ENCODE measurements around the gene MARK3.
A peak's percentile ranks its signal among the peaks of the same experiment; 100 is the strongest.

Gene MARK3

DNA sequence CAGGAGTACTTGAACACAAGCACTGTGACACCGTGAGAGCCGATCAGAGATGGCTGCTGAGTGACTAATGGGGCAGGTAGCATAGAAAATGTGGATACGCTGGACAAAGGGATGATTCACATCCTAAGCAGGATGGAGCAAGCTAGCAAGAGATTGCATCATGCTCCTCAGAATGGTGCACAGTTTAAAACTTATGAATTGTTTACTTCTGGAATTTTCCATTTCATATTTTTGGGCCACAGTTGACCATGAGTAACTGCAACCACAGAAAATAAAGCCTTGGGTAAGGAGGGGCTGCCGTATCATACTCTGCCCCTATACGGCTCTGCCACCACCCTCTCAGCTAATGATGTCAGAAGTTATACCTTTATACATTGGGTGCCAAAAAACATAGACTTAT is 23.3 kb upstream of the MARK3 start:
- TF ChIP-seq, protein P1, sequence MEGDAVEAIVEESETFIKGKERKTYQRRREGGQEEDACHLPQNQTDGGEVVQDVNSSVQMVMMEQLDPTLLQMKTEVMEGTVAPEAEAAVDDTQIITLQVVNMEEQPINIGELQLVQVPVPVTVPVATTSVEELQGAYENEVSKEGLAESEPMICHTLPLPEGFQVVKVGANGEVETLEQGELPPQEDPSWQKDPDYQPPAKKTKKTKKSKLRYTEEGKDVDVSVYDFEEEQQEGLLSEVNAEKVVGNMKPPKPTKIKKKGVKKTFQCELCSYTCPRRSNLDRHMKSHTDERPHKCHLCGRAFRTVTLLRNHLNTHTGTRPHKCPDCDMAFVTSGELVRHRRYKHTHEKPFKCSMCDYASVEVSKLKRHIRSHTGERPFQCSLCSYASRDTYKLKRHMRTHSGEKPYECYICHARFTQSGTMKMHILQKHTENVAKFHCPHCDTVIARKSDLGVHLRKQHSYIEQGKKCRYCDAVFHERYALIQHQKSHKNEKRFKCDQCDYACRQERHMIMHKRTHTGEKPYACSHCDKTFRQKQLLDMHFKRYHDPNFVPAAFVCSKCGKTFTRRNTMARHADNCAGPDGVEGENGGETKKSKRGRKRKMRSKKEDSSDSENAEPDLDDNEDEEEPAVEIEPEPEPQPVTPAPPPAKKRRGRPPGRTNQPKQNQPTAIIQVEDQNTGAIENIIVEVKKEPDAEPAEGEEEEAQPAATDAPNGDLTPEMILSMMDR (IDR thresholded peaks at IDR 0.05; ENCODE audit: low read depth, low read length, missing control alignments) = no peak
- no peak overlapping the region for H3K4me3 ChIP-seq (ENCODE audit: low read depth, low read length)
- in situ Hi-C loops (cut with HindIII; ENCODE audit: low sequenced_read_pairs) = no loop called here
- DNase-seq (ENCODE audit: low read depth) = peak; percentile 76

DNA sequence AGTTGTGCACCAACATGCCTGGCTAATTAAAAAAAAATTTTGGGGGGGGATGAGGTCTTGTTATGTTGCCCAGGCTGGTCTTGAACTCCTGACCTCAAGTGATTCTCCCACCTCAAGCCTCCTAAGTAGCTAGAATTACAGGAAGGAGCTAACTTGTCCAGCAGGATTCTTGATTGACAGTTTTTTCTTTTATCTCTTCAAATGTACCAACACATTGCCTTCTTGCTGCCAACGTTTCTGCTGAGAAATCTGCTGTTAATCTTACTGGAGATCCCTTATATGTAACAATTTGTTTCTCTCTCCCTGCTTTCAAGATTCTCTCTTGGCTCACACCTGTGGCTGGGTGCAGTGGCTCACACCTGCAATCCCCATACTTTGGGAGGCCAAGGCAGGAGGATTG is 22.4 kb upstream of the MARK3 start:
- in situ Hi-C loops (cut with HindIII; ENCODE audit: low sequenced_read_pairs) = no loop called here

DNA sequence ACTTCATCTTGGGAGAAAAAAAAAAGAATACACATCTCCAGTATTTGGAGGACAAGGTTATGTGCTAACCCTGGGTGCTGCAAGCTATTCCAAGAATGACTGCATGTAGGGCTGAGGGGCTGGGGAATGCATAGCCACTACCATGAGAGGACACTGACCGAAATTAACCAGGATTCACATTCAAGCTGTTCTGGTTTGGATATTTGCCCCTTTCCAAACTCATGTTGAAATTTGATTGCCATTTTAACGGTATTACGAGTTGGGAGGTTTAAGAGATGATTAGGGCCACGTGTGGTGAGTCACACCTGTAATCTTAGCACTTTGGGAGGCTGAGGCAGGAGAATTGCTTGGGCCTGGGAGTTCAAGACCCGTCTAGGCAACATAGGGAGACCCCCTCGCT is 18.5 kb upstream of the MARK3 start:
- in situ Hi-C loops (cut with HindIII; ENCODE audit: low sequenced_read_pairs) = no loop called here
- TF ChIP-seq, protein P1 (IDR thresholded peaks at IDR 0.05; ENCODE audit: low read depth, low read length, missing control alignments) = no peak
- no peak for DNase-seq (ENCODE audit: low read depth)
- no peak overlapping the region for H3K4me3 ChIP-seq (ENCODE audit: low read depth, low read length)

More for the DNA sequence above, 22.4 kb upstream of the MARK3 start:
- TF ChIP-seq, protein P1 (IDR thresholded peaks at IDR 0.05; ENCODE audit: low read depth, low read length, missing control alignments) = no peak
- no peak for DNase-seq (ENCODE audit: low read depth)
- no peak overlapping the region for H3K4me3 ChIP-seq (ENCODE audit: low read depth, low read length)

- H3K4me3 ChIP-seq (ENCODE audit: low read depth, low read length) = no peak overlapping the region
- TF ChIP-seq, protein P1 (IDR thresholded peaks at IDR 0.05; ENCODE audit: low read depth, low read length, missing control alignments) = no peak
- no peak for DNase-seq (ENCODE audit: low read depth)
- in situ Hi-C loops (cut with HindIII; ENCODE audit: low sequenced_read_pairs) = no loop called here
Measured at GRCh38 chr14:103367995-103368394, 17.2 kb upstream of the MARK3 start.

- TF ChIP-seq, protein P1 (IDR thresholded peaks at IDR 0.05; ENCODE audit: low read depth, low read length, missing control alignments) = no peak
- in situ Hi-C loops (cut with HindIII; ENCODE audit: low sequenced_read_pairs) = no loop called here
- no peak overlapping the region for H3K4me3 ChIP-seq (ENCODE audit: low read depth, low read length)
- DNase-seq (ENCODE audit: low read depth) = no peak
Measured at GRCh38 chr14:103370087-103370486, 15.1 kb upstream of the MARK3 start.

DNA sequence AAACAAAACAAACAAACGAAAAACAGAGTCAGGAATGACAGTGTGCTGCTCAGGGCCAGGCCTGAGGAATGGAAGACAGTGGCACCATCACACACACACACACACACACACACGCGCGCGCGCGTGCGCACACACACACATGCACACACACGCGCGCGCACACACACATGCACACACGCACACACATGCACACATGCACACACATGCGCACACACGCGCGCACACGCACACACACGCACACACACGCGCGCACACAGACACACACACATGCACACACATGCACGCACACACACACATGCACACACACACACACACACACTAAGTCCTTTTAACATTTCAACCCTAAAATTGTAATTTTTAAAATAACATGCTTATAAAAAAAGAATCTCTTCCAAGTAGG is 13.2 kb upstream of the MARK3 start:
- H3K4me3 ChIP-seq (ENCODE audit: low read depth, low read length) = no peak overlapping the region
- DNase-seq (ENCODE audit: low read depth) = no peak
- in situ Hi-C loops (cut with HindIII; ENCODE audit: low sequenced_read_pairs) = no loop called here
- TF ChIP-seq, protein P1 (IDR thresholded peaks at IDR 0.05; ENCODE audit: low read depth, low read length, missing control alignments) = no peak

Measured in astrocyte of the cerebellum (primary cell).